ENCODE measurements around the gene MED25. TPM values are rescaled to one million over a fixed set of nuclear protein-coding genes. Genes with fewer than 3 reads are reported as not detected.

Gene MED25
- total RNA-seq, 1 experiment from 2014 or later = 89.7 TPM

DNA sequence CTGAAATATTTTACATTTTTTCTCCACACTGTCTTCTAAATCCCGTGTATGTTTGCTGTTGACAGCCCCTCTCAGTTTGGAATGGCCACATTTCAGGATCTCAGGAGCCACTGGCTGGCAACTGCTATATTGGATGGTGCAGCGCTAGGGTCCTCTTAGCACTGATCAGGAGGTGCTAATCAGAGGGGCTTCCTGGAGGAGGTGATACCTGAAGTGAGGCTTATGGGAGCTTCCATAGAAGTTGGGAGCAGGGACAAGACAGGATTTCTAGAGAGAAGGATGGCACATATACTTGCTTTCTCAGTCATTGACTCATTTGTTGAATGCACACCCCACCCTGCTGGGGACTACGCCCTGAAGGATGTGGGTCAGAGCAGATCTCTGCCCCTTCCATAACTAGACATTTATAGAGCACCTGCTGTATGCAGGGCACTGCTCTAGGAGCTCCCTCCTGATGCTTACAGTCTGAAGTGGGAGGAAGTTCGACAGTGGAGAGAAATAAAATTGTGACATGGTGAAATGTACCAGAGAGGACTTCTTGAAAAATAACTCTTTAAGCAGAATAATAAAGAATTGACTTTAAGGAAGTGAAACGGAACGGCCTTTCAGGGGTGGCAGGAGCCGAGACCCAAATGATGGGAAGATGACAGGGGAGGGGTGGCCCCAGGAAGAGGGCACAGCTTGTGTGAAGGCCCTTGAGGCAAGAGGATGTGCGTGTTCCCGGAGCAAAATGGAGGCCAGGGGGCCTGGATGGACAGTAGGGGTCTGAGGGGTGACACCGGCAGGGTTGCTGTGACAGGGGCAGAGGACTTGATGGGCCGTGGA is 38.1 kb upstream of the MED25 start:
- BruUV-seq (replicated peaks) = no TSS peak
- intact Hi-C loops (cut with micrococcal nuclease; ENCODE audit: unreplicated experiment) = no loop called here
- Mint-ChIP-seq H3K4me3 (ENCODE audit: low read depth, unreplicated experiment) (no peak overlapping the region), H3K27me3 (ENCODE audit: unreplicated experiment) (no peaks in the 10 kb centered on the region), H3K27ac (ENCODE audit: unreplicated experiment) (no peak overlapping the region), H3K9me3 (ENCODE audit: low read depth, unreplicated experiment) (no peaks in the 10 kb centered on the region), H3K36me3 (ENCODE audit: insufficient read depth, unreplicated experiment) (peaks cover 9% of the 10 kb centered on the region), H3K4me1 (ENCODE audit: low read depth, unreplicated experiment) (no peaks in the 10 kb centered on the region)
- TF ChIP-seq, protein P1, sequence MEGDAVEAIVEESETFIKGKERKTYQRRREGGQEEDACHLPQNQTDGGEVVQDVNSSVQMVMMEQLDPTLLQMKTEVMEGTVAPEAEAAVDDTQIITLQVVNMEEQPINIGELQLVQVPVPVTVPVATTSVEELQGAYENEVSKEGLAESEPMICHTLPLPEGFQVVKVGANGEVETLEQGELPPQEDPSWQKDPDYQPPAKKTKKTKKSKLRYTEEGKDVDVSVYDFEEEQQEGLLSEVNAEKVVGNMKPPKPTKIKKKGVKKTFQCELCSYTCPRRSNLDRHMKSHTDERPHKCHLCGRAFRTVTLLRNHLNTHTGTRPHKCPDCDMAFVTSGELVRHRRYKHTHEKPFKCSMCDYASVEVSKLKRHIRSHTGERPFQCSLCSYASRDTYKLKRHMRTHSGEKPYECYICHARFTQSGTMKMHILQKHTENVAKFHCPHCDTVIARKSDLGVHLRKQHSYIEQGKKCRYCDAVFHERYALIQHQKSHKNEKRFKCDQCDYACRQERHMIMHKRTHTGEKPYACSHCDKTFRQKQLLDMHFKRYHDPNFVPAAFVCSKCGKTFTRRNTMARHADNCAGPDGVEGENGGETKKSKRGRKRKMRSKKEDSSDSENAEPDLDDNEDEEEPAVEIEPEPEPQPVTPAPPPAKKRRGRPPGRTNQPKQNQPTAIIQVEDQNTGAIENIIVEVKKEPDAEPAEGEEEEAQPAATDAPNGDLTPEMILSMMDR (IDR thresholded peaks at IDR 0.05; ENCODE audit: unreplicated experiment) = no peak
- CTCF ChIA-PET = interaction anchor here (0.6 kb wide), 1 partner anchor 108 kb away, joined by 5 read pairs; no protein-coding TSS in a partner anchor
- no peak for DNase-seq

DNA sequence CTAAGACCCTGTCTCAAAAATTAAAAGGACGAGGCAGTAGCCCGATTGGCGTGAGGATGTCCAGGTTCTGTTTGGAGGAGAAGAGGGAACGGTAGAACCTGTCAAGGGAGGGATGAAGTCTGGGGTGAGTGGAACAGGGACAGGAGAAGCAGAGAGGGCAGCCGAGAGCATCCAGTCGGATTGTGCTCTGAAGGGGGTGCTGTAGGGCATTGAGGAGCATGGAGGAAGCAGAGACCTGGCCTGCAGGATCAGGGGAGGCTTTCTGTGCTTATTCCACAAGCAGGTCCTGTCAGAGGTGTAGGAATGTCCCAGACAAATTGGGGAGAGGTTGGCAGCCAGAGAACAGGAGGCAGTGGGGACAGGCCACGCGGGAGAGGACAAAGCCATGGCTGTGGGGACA is 37.2 kb upstream of the MED25 start:
- CTCF ChIA-PET = no interaction called here
- no TSS peak for BruUV-seq (replicated peaks)
- TF ChIP-seq, protein P1 (IDR thresholded peaks at IDR 0.05; ENCODE audit: unreplicated experiment) = no peak
- H3K36me3 Mint-ChIP-seq (ENCODE audit: insufficient read depth, unreplicated experiment) = peaks cover 9% of the 10 kb centered on the region
- no peak overlapping the region for H3K27ac Mint-ChIP-seq (ENCODE audit: unreplicated experiment)
- intact Hi-C loops (cut with micrococcal nuclease; ENCODE audit: unreplicated experiment) = no loop called here
- no peak overlapping the region for H3K4me3 Mint-ChIP-seq (ENCODE audit: low read depth, unreplicated experiment)
- no peak for DNase-seq
- H3K27me3 Mint-ChIP-seq (ENCODE audit: unreplicated experiment) = no peaks in the 10 kb centered on the region
- H3K9me3 Mint-ChIP-seq (ENCODE audit: low read depth, unreplicated experiment) = no peaks in the 10 kb centered on the region
- no peaks in the 10 kb centered on the region for H3K4me1 Mint-ChIP-seq (ENCODE audit: low read depth, unreplicated experiment)

DNA sequence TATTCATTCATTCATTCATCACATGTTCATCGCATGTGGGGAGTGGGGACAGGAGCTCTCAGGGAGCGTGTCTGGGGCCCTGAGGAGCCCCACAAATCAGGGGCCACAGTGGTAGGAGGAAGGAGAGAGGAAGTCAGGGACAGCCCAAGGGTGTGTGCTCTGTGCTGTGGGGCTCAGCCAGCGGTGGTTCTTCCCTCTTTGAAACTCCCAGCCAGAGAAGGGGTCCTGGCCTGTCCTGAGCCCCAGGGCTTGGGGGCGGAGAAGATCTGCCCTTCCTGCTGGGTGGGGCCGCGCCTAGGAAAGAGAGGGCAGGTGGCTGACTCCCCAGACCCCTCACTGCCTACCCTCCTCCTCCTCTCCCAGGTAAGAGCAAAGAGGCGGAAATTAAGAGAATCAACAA is 36.7 kb upstream of the MED25 start:
- H3K4me3 Mint-ChIP-seq (ENCODE audit: low read depth, unreplicated experiment) = no peak overlapping the region
- intact Hi-C loops (cut with micrococcal nuclease; ENCODE audit: unreplicated experiment) = no loop called here
- no peaks in the 10 kb centered on the region for H3K27me3 Mint-ChIP-seq (ENCODE audit: unreplicated experiment)
- no peak for DNase-seq
- TF ChIP-seq, protein P1 (IDR thresholded peaks at IDR 0.05; ENCODE audit: unreplicated experiment) = no peak
- peaks cover 5% of the 10 kb centered on the region for H3K4me1 Mint-ChIP-seq (ENCODE audit: low read depth, unreplicated experiment)
- CTCF ChIA-PET = no interaction called here
- H3K27ac Mint-ChIP-seq (ENCODE audit: unreplicated experiment) = no peak overlapping the region
- H3K9me3 Mint-ChIP-seq (ENCODE audit: low read depth, unreplicated experiment) = no peaks in the 10 kb centered on the region
- no TSS peak for BruUV-seq (replicated peaks)
- H3K36me3 Mint-ChIP-seq (ENCODE audit: insufficient read depth, unreplicated experiment) = peaks cover 13% of the 10 kb centered on the region

DNA sequence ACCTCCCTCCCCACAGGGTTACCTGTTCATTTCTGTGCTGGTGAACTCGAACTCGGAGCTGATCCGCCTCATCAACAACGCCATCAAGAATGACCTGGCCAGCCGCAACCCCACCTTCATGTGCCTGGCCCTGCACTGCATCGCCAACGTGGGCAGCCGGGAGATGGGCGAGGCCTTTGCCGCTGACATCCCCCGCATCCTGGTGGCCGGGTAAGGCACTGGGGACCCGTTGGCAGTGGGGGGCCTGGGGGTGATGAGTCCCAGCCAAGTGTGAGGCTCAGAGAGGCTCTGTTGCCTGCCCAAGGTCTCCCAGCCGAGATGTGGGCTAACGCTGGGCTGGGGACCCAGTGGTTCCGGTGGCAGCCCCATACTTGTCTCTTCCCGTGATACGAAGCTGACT is 35.6 kb upstream of the MED25 start:
- TF ChIP-seq, protein P1 (IDR thresholded peaks at IDR 0.05; ENCODE audit: unreplicated experiment) = no peak
- Mint-ChIP-seq H3K4me3 (ENCODE audit: low read depth, unreplicated experiment) (no peak overlapping the region), H3K4me1 (ENCODE audit: low read depth, unreplicated experiment) (peaks cover 9% of the 10 kb centered on the region), H3K36me3 (ENCODE audit: insufficient read depth, unreplicated experiment) (peaks cover 15% of the 10 kb centered on the region), H3K27ac (ENCODE audit: unreplicated experiment) (no peak overlapping the region), H3K27me3 (ENCODE audit: unreplicated experiment) (no peaks in the 10 kb centered on the region), H3K9me3 (ENCODE audit: low read depth, unreplicated experiment) (no peaks in the 10 kb centered on the region)
- CTCF ChIA-PET = no interaction called here
- intact Hi-C loops (cut with micrococcal nuclease; ENCODE audit: unreplicated experiment) = no loop called here
- BruUV-seq (replicated peaks) = no TSS peak
- DNase-seq = no peak

Data from Calu3 (cell line).